H9 (cell line): Measurements from ENCODE around the gene OBI1. TPM values are rescaled to one million over a fixed set of nuclear protein-coding genes. Genes with fewer than 3 reads are reported as not detected.

Experiments used
- DNase-seq: peaks from one replicate; pipeline ENCODE4 v3.0.0-alpha.2; 2017
- H2AFZ ChIP-seq: one replicate; pipeline ENCODE4 v1.6.1; 2013; ENCODE audit warnings: mild to moderate bottlenecking, low read length, control low read depth, moderate library complexity
- H2AK5ac ChIP-seq: 2 replicates; pipeline ENCODE4 v1.6.1; 2013; ENCODE audit warnings: low read length, control low read depth, mixed read lengths; ENCODE audit not compliant: insufficient read length
- H2BK120ac ChIP-seq: one replicate; pipeline ENCODE4 v1.6.1; 2013; ENCODE audit warnings: low read depth, mild to moderate bottlenecking, low read length, control low read depth, inconsistent platforms; ENCODE audit not compliant: poor library complexity, severe bottlenecking
- H2BK12ac ChIP-seq: 2 replicates; pipeline ENCODE4 v1.6.1; 2013; ENCODE audit warnings: low read length, control low read depth, mixed read lengths, low read depth; ENCODE audit not compliant: insufficient read length
- H2BK15ac ChIP-seq: 2 replicates; pipeline ENCODE4 v1.6.1; 2013; ENCODE audit warnings: low read depth, low read length, control low read depth
- H2BK20ac ChIP-seq: one replicate; pipeline ENCODE4 v1.6.1; 2013; ENCODE audit warnings: low read depth, mild to moderate bottlenecking, low read length, control low read depth, inconsistent platforms; ENCODE audit not compliant: poor library complexity, severe bottlenecking
- H2BK5ac ChIP-seq: 2 replicates; pipeline ENCODE4 v1.6.1; 2013; ENCODE audit warnings: low read length, control low read depth, mixed read lengths; ENCODE audit not compliant: insufficient read length
- H3K14ac ChIP-seq: 2 replicates; pipeline ENCODE4 v1.6.1; 2013; ENCODE audit warnings: low read length, control low read depth; ENCODE audit not compliant: insufficient read depth
- H3K18ac ChIP-seq: 2 replicates; pipeline ENCODE4 v1.6.1; 2013; ENCODE audit warnings: low read depth, mild to moderate bottlenecking, mixed read lengths, low read length, control low read depth; ENCODE audit not compliant: insufficient read length
- H3K23ac ChIP-seq: 2 replicates; pipeline ENCODE4 v1.6.1; 2013; ENCODE audit warnings: low read length, control low read depth, mixed read lengths, low read depth; ENCODE audit not compliant: insufficient read length
- H3K23me2 ChIP-seq: 2 replicates; pipeline ENCODE4 v1.6.1; 2013; ENCODE audit warnings: low read depth, mild to moderate bottlenecking, mixed read lengths, low read length, control low read depth; ENCODE audit not compliant: insufficient read length, poor library complexity, severe bottlenecking
- H3K27ac ChIP-seq: 2 replicates; pipeline ENCODE4 v1.5.1; 2013; ENCODE audit warnings: low read length, control low read depth, mixed read lengths, low read depth; ENCODE audit not compliant: insufficient read length
- H3K27me3 ChIP-seq: 2 replicates; pipeline ENCODE4 v1.6.1; 2013; ENCODE audit warnings: low read length, control low read depth, inconsistent platforms; ENCODE audit not compliant: insufficient read depth
- H3K4ac ChIP-seq: 2 replicates; pipeline ENCODE4 v1.6.1; 2013; ENCODE audit warnings: low read depth, mild to moderate bottlenecking, control low read depth, inconsistent platforms, low read length, moderate library complexity
- H3K4me1 ChIP-seq: 2 replicates; pipeline ENCODE4 v1.6.1; 2013; ENCODE audit warnings: low read length, control low read depth, inconsistent platforms; ENCODE audit not compliant: insufficient read depth
- H3K4me2 ChIP-seq: 2 replicates; pipeline ENCODE4 v1.6.1; 2013; ENCODE audit warnings: low read length, control low read depth, mixed read lengths; ENCODE audit not compliant: insufficient read length, insufficient read depth
- H3K56ac ChIP-seq: 2 replicates; pipeline ENCODE4 v1.6.1; 2013; ENCODE audit warnings: low read depth, mild to moderate bottlenecking, mixed read lengths, low read length, control low read depth; ENCODE audit not compliant: insufficient read length
- H3K79me1 ChIP-seq: 2 replicates; pipeline ENCODE4 v1.6.1; 2013; ENCODE audit warnings: low read depth, mild to moderate bottlenecking, moderate library complexity, low read length, control low read depth, inconsistent platforms; ENCODE audit not compliant: insufficient read depth, poor library complexity, severe bottlenecking
- H3K79me2 ChIP-seq: 2 replicates; pipeline ENCODE4 v1.6.1; 2013; ENCODE audit warnings: low read length, control low read depth, inconsistent platforms; ENCODE audit not compliant: insufficient read depth
- H3K9ac ChIP-seq: 2 replicates; pipeline ENCODE4 v1.6.1; 2013; ENCODE audit warnings: low read length, control low read depth, mixed read lengths; ENCODE audit not compliant: insufficient read length; ENCODE audit errors: extremely low read depth
- H3K9me3 ChIP-seq: one replicate; pipeline ENCODE4 v1.6.1; 2013; ENCODE audit warnings: low read depth, low read length, inconsistent platforms; ENCODE audit not compliant: control insufficient read depth
- H3T11ph ChIP-seq: one replicate; pipeline ENCODE4 v1.6.1; 2013; ENCODE audit warnings: mild to moderate bottlenecking, low read length, control low read depth, inconsistent platforms
- H4K20me1 ChIP-seq: one replicate; pipeline ENCODE4 v1.6.1; 2013; ENCODE audit not compliant: control insufficient read depth, insufficient read length, insufficient read depth
- H4K5ac ChIP-seq: 2 replicates; pipeline ENCODE4 v1.6.1; 2013; ENCODE audit warnings: low read depth, mild to moderate bottlenecking, mixed read lengths, low read length, control low read depth; ENCODE audit not compliant: insufficient read length
- H4K8ac ChIP-seq: replicated peaks from 2 replicates; pipeline ENCODE4 v1.6.1; 2013; ENCODE audit warnings: low read length, control low read depth, mixed read lengths, low read depth; ENCODE audit not compliant: insufficient read length
- H4K91ac ChIP-seq: 2 replicates; pipeline ENCODE4 v1.6.1; 2013; ENCODE audit warnings: low read depth, mild to moderate bottlenecking, moderate library complexity, mixed read lengths, low read length, control low read depth; ENCODE audit not compliant: insufficient read length
- H3K27ac Mint-ChIP-seq, 3 experiments: 2 replicates in 2 of 3; 3 replicates in 1 of 3; pipeline ENCODE4 v1.8.0; 2020 to 2021; ENCODE audit warnings: mixed read lengths in 3 of 3, mild to moderate bottlenecking in 1 of 3, moderate library complexity in 1 of 3
- H3K27me3 Mint-ChIP-seq: 2 replicates; pipeline ENCODE4 v1.8.0; 2021; ENCODE audit warnings: low read depth, mild to moderate bottlenecking, moderate library complexity, mixed read lengths
- H3K36me3 Mint-ChIP-seq, 3 experiments: 2 replicates in 2 of 3; 3 replicates in 1 of 3; pipeline ENCODE4 v1.8.0; 2020 to 2021; ENCODE audit warnings: low read depth in 3 of 3, mixed read lengths in 3 of 3; ENCODE audit not compliant: insufficient read depth in 1 of 3
- H3K4me1 Mint-ChIP-seq, 2 experiments: 2 replicates each; pipeline ENCODE4 v1.8.0; 2020; ENCODE audit warnings: mixed read lengths in 2 of 2
- H3K4me3 Mint-ChIP-seq, 2 experiments: 2 replicates in 1 of 2; 3 replicates in 1 of 2; pipeline ENCODE4 v1.8.0; 2020 to 2021; ENCODE audit warnings: mild to moderate bottlenecking in 2 of 2, mixed read lengths in 2 of 2, moderate library complexity in 1 of 2
- H3K9me3 Mint-ChIP-seq, 2 experiments: 2 replicates in 1 of 2; 3 replicates in 1 of 2; pipeline ENCODE4 v1.8.0; 2020; ENCODE audit warnings: mild to moderate bottlenecking in 2 of 2, mixed read lengths in 2 of 2, moderate library complexity in 1 of 2
- CTCF ChIP-seq: fragments of 200-600 bp; sonication (generic); conservative IDR thresholded peaks from 3 replicates; pipeline ENCODE4 v1.8.0; 2021; ENCODE audit warnings: antibody characterized with exemption, mild to moderate bottlenecking
- WGBS: extraction: QIAGEN DNeasy Blood & Tissue Kit; methylation state at CpG from one replicate; pipeline ENCODE4 v1.1.7; 2013; ENCODE audit warnings: missing lambda C conversion rate, low lambda C conversion rate, mixed read lengths; ENCODE audit not compliant: insufficient read length; ENCODE audit errors: extremely low coverage; 5-methylcytosine and 5-hydroxymethylcytosine counted together
- total RNA-seq: library from RNA; stranded (reverse); gene quantifications from 2 replicates; pipeline ENCODE4 v1.2.1, GENCODE V29; 2021

Gene OBI1
- total RNA-seq, 1 experiment from 2014 or later = 24.4 TPM

GRCh38 chr13:78603240-78603957, 55.6 kb downstream of the OBI1 start, which contains the start of gene POU4F1:
Gene POU4F1 (minus strand): TSS chr13:78603552. CDS start chr13:78603326, 226 bp downstream.
- Histone ChIP-seq H3K23me2 (peaks cover 23% of the 10 kb centered on the region), H3T11ph (no peak within 1 kb of the TSS), H4K8ac (no peak within 1 kb of the TSS), H3K9me3 (no peaks in the 10 kb centered on the region), H2BK120ac (no peak within 1 kb of the TSS), H2AK5ac (no peak within 1 kb of the TSS), H2BK5ac (no peak within 1 kb of the TSS), H3K79me1 (no peaks in the 10 kb centered on the region), H3K27me3 (peaks cover 92% of the 10 kb centered on the region), H3K56ac (no peak within 1 kb of the TSS), H3K4me2 (peak within 1 kb of the TSS; percentile 60), H3K4me1 (no peaks in the 10 kb centered on the region), H3K79me2 (no peaks in the 10 kb centered on the region), H3K9ac (no peak within 1 kb of the TSS), H2AFZ (no peak within 1 kb of the TSS), H3K4ac (no peak within 1 kb of the TSS), H3K23ac (no peak within 1 kb of the TSS), H3K27ac (no peak within 1 kb of the TSS), H4K5ac (no peak within 1 kb of the TSS), H2BK15ac (no peak within 1 kb of the TSS), H3K14ac (no peak within 1 kb of the TSS), H2BK20ac (no peak within 1 kb of the TSS), H2BK12ac (no peak within 1 kb of the TSS), H3K18ac (no peak within 1 kb of the TSS), H4K20me1 (no peaks in the 10 kb centered on the region), H4K91ac (no peak within 1 kb of the TSS)
- H3K27ac Mint-ChIP-seq = peak within 1 kb of the TSS in 1 of 3 experiments; percentile 40; a peak in 1 of 7 replicates
- H3K9me3 Mint-ChIP-seq = peaks cover 8 to 23% of the 10 kb centered on the region in 2 experiments; a peak in 3 of 5 replicates
- DNase-seq = peak; percentile 93
- TF ChIP-seq CTCF = no peak
- peaks cover 28 to 57% of the 10 kb centered on the region in 2 experiments for H3K4me1 Mint-ChIP-seq
- peak within 1 kb of the TSS; percentile 61 to 89 for H3K4me3 Mint-ChIP-seq
- WGBS = no CpG with 5 or more reads among the region's 80 CpGs
- peaks cover 0 to 2% (median 2%) of the 10 kb centered on the region in 3 experiments; a peak in 3 of 7 replicates for H3K36me3 Mint-ChIP-seq
- peaks cover 96% of the 10 kb centered on the region for H3K27me3 Mint-ChIP-seq
